HUES64 (cell line): ENCODE results near the gene ERMP1. TPM values are rescaled to one million over a fixed set of nuclear protein-coding genes. Genes with fewer than 3 reads are reported as not detected.
A peak's percentile ranks its signal among the peaks of the same experiment; 100 is the strongest.
"Not testable (repeated sequence)": the region's sequence is repeated elsewhere in the genome, so short reads cannot be mapped to it uniquely, and the experiment has no call there.

Source experiments
- H3K27ac ChIP-seq: 2 replicates; pipeline ENCODE4 v1.7.0; 2013; ENCODE audit warnings: low read depth, low read length, inconsistent platforms
- H3K27me3 ChIP-seq: 2 replicates; pipeline ENCODE4 v1.6.1; 2013; ENCODE audit warnings: mild to moderate bottlenecking, low read length; ENCODE audit not compliant: insufficient read depth
- H3K36me3 ChIP-seq: 2 replicates; pipeline ENCODE4 v1.6.1; 2013; ENCODE audit warnings: mild to moderate bottlenecking, low read length; ENCODE audit not compliant: insufficient read depth
- H3K4me1 ChIP-seq: 2 replicates; pipeline ENCODE4 v1.6.1; 2013; ENCODE audit warnings: mild to moderate bottlenecking, low read length, moderate library complexity; ENCODE audit not compliant: insufficient read depth
- H3K4me3 ChIP-seq: 2 replicates; pipeline ENCODE4 v1.5.1; 2013; ENCODE audit warnings: mild to moderate bottlenecking, low read length, moderate library complexity
- H3K9ac ChIP-seq: 2 replicates; pipeline ENCODE4 v1.6.1; 2013; ENCODE audit warnings: mild to moderate bottlenecking, low read depth, low read length
- H3K9me3 ChIP-seq: 2 replicates; pipeline ENCODE4 v1.6.1; 2013; ENCODE audit warnings: low read depth, low read length; ENCODE audit not compliant: insufficient read depth
- WGBS: fragments of 150-250, 120-280 bp; methylation state at CpG from one replicate; pipeline ENCODE4 v1.1.7; 2013; ENCODE audit warnings: missing lambda C conversion rate; 5-methylcytosine and 5-hydroxymethylcytosine counted together
- polyA plus RNA-seq, 2 experiments: library from polyadenylated mRNA; stranded (reverse); fragments of 50-300 nt; gene quantifications; one replicate each; pipeline ENCODE4 v1.2.3, GENCODE V29; 2013

ERMP1 gene, protein sequence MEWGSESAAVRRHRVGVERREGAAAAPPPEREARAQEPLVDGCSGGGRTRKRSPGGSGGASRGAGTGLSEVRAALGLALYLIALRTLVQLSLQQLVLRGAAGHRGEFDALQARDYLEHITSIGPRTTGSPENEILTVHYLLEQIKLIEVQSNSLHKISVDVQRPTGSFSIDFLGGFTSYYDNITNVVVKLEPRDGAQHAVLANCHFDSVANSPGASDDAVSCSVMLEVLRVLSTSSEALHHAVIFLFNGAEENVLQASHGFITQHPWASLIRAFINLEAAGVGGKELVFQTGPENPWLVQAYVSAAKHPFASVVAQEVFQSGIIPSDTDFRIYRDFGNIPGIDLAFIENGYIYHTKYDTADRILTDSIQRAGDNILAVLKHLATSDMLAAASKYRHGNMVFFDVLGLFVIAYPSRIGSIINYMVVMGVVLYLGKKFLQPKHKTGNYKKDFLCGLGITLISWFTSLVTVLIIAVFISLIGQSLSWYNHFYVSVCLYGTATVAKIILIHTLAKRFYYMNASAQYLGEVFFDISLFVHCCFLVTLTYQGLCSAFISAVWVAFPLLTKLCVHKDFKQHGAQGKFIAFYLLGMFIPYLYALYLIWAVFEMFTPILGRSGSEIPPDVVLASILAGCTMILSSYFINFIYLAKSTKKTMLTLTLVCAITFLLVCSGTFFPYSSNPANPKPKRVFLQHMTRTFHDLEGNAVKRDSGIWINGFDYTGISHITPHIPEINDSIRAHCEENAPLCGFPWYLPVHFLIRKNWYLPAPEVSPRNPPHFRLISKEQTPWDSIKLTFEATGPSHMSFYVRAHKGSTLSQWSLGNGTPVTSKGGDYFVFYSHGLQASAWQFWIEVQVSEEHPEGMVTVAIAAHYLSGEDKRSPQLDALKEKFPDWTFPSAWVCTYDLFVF
- 8.8 TPM for polyA plus RNA-seq (2013, experiment 1 of 2)
- 12.3 TPM for polyA plus RNA-seq (2013, experiment 2 of 2)

DNA sequence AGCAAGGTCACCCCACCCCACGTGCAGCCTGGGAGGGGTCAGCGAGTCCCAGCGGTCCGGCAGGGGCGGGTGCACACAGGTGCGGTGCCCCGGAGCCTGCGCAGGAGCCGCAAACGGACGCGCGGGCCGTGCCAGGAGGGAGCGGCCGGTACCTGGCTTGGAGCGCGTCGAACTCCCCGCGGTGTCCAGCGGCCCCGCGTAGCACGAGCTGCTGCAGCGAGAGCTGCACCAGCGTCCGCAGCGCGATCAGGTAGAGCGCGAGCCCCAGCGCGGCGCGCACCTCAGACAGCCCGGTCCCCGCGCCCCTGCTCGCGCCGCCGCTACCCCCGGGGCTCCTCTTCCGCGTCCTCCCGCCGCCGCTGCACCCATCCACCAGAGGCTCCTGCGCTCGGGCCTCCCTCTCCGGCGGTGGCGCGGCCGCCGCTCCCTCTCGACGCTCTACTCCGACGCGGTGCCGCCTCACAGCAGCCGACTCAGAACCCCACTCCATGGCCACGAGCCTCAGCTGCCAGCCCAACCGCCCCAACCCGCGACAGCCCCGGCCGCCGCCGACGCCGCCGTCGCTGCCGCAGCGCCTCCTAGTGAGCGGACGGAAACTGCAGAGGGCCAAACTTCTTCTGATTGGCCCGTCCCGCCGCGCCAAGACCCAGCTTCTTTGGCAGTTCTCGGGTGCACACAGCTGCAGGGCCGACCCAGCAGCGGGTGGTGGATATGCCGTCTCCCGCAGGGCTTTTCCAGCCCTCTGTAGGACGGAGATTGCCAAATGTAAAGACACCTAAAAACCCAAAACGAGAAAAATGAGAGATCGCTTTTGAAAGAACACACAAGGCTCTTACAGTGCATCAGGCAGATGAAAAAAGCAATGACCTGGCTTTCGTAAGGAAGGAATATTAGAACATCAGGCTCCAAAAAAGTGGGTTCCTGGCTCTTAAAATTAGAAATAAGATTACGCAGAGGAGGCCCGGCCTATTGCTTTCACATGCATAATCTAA lies at the start of gene ERMP1:
ERMP1 (minus strand) TSS at position 580 of the 992 bp plus-strand sequence; CDS start at position 490, 90 bp downstream.
- no peaks in the 10 kb centered on the region for H3K9me3 ChIP-seq
- peak within 1 kb of the TSS; percentile 87 for H3K4me3 ChIP-seq
- H3K4me1 ChIP-seq, result peaks cover 19% of the 10 kb centered on the region
- H3K36me3 ChIP-seq, result peaks cover 18% of the 10 kb centered on the region
- peak within 1 kb of the TSS; percentile 67 for H3K9ac ChIP-seq
- peaks cover 14% of the 10 kb centered on the region for H3K27me3 ChIP-seq
- WGBS, result 2% methylated on average over 95 of the region's 95 CpGs
- H3K27ac ChIP-seq, result peak within 1 kb of the TSS; percentile 22; the same call in 1 of the 2 replicates

DNA sequence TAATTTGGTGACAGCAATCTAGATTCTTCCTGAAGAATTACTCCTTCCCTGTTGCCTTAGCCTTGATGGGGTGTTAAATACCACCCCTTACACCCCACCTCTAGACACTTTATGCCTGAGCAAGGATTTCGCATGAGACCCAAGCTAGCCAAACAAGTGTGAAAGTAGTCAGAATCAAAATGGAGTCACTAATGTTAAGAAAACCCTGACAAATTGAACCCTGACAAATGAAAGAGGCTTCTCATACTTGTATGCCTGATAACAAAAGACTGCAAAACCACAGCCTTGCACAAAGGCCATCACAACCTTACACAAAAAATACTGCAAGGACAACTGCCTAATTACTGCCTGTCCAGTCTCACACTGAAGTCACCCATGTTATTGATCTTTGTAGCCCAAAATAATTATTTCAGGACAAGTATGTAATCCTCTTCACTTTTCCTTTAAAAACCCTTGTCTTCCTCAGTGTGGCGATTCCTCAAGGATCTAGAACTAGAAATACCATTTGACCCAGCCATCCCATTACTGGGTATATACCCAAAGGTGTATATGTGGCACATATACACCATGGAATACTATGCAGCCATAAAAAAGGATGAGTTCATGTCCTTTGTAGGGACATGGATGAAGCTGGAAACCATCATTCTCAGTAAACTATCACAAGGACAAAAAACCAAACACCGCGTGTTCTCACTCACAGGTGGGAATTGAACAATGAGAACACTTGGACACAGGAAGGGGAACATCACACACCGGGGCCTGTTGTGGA lies 49.5 kb upstream of the ERMP1 start:
- not testable (repeated sequence) for H3K27ac ChIP-seq, H3K27me3 ChIP-seq, H3K9ac ChIP-seq, H3K9me3 ChIP-seq, H3K36me3 ChIP-seq, H3K4me1 ChIP-seq, H3K4me3 ChIP-seq
- WGBS, result 98% methylated on average over 3 of the region's 5 CpGs

DNA sequence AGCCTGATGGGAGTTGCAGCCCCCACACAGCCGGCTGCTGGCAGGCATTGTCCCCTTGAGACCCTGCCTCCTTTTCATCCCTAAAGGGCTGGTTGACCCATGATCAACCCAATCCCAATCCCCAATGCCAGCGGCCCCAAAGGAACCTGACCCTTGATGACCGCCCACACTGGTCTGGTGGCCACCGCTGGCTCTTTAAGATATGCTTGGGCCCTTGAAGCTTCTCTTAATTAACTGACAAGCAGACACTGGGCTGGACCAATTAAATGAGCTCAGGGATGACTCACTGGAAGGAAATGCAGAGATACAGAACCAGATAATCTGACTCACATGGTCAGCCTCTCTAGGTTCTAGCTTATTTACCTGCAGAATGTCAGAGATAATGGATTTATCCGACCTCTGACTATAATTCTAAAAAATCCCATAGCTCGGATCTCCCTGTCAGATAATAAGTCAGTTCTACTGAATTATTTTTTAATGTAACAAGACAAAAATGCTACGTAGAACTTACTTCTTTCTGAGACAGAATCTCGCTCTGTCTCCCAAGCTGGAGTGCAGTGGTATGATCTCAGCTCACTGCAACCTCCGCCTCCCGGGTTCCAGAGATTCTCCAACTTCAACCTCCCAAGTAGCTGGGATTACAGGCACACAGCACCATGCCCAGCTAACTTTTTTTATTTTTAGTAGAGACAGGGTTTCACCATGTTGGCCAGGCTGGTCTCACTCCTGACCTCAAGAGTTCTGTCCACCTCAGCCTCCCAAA lies 46.7 kb upstream of the ERMP1 start:
- no peaks in the 10 kb centered on the region for H3K9me3 ChIP-seq
- WGBS, result 84% methylated on average over 10 of the region's 10 CpGs
- H3K4me1 ChIP-seq, result no peaks in the 10 kb centered on the region
- H3K4me3 ChIP-seq, result no peak overlapping the region
- H3K27ac ChIP-seq, result no peak overlapping the region
- H3K27me3 ChIP-seq, result no peaks in the 10 kb centered on the region
- no peak overlapping the region for H3K9ac ChIP-seq
- no peaks in the 10 kb centered on the region for H3K36me3 ChIP-seq

- H3K27ac ChIP-seq, result no peak overlapping the region
- no peaks in the 10 kb centered on the region; the same call in 1 of the 2 replicates for H3K4me1 ChIP-seq
- no peaks in the 10 kb centered on the region for H3K9me3 ChIP-seq
- no peak overlapping the region for H3K9ac ChIP-seq
- H3K4me3 ChIP-seq, result no peak overlapping the region
- WGBS, result 83% methylated on average over 7 of the region's 7 CpGs
- no peaks in the 10 kb centered on the region for H3K27me3 ChIP-seq
- H3K36me3 ChIP-seq, result no peaks in the 10 kb centered on the region
These were observed 43.8 kb upstream of the ERMP1 start for GRCh38 chr9:5876711-5877110.

- 93% methylated on average over 1 of the region's 1 CpG for WGBS
These were observed 43.1 kb upstream of the ERMP1 start for GRCh38 chr9:5876026-5876425.

GRCh38 chr9:5874048-5874447 lies 41.1 kb upstream of the ERMP1 start:
- Histone ChIP-seq H3K36me3 (no peaks in the 10 kb centered on the region), H3K4me3 (no peak overlapping the region), H3K9ac (no peak overlapping the region), H3K27me3 (no peaks in the 10 kb centered on the region), H3K4me1 (no peaks in the 10 kb centered on the region; the same call in 1 of the 2 replicates), H3K9me3 (no peaks in the 10 kb centered on the region), H3K27ac (no peak overlapping the region)
- 96% methylated on average over 2 of the region's 2 CpGs for WGBS

More at GRCh38 chr9:5876026-5876425, 43.1 kb upstream of the ERMP1 start:
- Histone ChIP-seq H3K4me3 (no peak overlapping the region), H3K9me3 (no peaks in the 10 kb centered on the region), H3K36me3 (no peaks in the 10 kb centered on the region), H3K27me3 (no peaks in the 10 kb centered on the region), H3K9ac (no peak overlapping the region), H3K27ac (no peak overlapping the region), H3K4me1 (no peaks in the 10 kb centered on the region; the same call in 1 of the 2 replicates)

- H3K4me1 ChIP-seq, result no peaks in the 10 kb centered on the region; the same call in 1 of the 2 replicates
- no peak overlapping the region for H3K27ac ChIP-seq
- no peaks in the 10 kb centered on the region for H3K27me3 ChIP-seq
- H3K4me3 ChIP-seq, result no peak overlapping the region
- no peaks in the 10 kb centered on the region for H3K9me3 ChIP-seq
- no peaks in the 10 kb centered on the region for H3K36me3 ChIP-seq
- WGBS, result 98% methylated on average over 4 of the region's 5 CpGs
- H3K9ac ChIP-seq, result no peak overlapping the region
These were observed 40.5 kb upstream of the ERMP1 start for GRCh38 chr9:5873439-5873838.

- Histone ChIP-seq H3K27ac (no peak overlapping the region), H3K36me3 (no peaks in the 10 kb centered on the region), H3K9ac (no peak overlapping the region), H3K27me3 (no peaks in the 10 kb centered on the region), H3K9me3 (no peaks in the 10 kb centered on the region), H3K4me1 (no peaks in the 10 kb centered on the region; the same call in 1 of the 2 replicates), H3K4me3 (no peak overlapping the region)
- 68% methylated on average over 4 of the region's 4 CpGs for WGBS
These were observed 39.6 kb upstream of the ERMP1 start for GRCh38 chr9:5872511-5872910.

DNA sequence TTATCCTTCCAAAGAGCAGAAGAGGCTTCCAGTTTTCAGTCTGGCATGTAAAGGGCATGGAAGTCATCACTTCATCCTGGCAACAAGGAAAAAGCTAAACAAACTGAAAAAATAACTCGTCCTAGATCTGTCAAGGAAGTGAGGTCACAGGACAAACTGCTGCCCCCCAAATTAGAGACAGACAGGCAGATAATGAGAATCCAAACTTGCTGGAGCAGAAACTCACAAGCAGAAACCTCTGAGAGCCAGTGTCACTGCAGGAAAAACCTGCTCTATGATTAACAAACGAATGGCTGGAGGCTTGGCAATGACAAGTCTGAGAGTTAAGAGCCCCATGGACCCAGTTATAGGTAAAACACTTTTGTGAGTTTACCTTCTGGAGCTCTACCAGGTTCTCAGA lies 38.9 kb upstream of the ERMP1 start:
- Histone ChIP-seq H3K27me3 (no peaks in the 10 kb centered on the region), H3K9ac (no peak overlapping the region), H3K4me1 (no peaks in the 10 kb centered on the region; the same call in 1 of the 2 replicates), H3K4me3 (no peak overlapping the region), H3K27ac (no peak overlapping the region), H3K36me3 (no peaks in the 10 kb centered on the region), H3K9me3 (no peaks in the 10 kb centered on the region)
- WGBS, result 92% methylated on average over 2 of the region's 2 CpGs
